Measurements from ENCODE around the gene GALNT17. TPM values are rescaled to one million over a fixed set of nuclear protein-coding genes. Genes with fewer than 3 reads are reported as not detected.

GALNT17 gene
- total RNA-seq, 1 donor from 2014 or later, result 3.9 TPM

DNA sequence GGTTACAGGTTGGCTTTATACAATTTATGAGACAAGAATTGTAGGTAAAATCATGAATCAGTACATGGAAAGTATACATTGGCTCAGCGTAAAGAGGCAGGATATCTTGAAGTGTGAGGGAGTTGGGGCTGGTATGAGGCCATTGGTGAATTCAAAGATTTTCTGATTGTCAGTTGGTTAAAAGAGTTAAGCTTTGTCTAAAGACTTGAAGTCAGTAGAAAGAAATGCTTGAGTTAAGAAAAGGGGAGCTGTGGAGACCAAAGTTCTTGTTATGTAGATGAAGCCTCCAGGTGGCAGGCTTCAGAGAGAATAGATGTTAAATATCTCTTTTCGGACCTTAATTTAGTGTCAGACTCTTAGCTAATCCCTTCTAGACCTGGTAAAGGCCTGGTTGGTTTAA is 341.0 kb downstream of the GALNT17 start:
- Mint-ChIP-seq H3K4me1 (ENCODE audit: low read depth) (no peaks in the 10 kb centered on the region), H3K4me3 (ENCODE audit: low read depth) (no peak overlapping the region), H3K27ac (no peak overlapping the region), H3K27me3 (peaks cover 6% of the 10 kb centered on the region), H3K9me3 (ENCODE audit: low read depth) (peaks cover 9% of the 10 kb centered on the region), H3K36me3 (ENCODE audit: insufficient read depth) (no peaks in the 10 kb centered on the region)
- TF ChIP-seq, protein P1, sequence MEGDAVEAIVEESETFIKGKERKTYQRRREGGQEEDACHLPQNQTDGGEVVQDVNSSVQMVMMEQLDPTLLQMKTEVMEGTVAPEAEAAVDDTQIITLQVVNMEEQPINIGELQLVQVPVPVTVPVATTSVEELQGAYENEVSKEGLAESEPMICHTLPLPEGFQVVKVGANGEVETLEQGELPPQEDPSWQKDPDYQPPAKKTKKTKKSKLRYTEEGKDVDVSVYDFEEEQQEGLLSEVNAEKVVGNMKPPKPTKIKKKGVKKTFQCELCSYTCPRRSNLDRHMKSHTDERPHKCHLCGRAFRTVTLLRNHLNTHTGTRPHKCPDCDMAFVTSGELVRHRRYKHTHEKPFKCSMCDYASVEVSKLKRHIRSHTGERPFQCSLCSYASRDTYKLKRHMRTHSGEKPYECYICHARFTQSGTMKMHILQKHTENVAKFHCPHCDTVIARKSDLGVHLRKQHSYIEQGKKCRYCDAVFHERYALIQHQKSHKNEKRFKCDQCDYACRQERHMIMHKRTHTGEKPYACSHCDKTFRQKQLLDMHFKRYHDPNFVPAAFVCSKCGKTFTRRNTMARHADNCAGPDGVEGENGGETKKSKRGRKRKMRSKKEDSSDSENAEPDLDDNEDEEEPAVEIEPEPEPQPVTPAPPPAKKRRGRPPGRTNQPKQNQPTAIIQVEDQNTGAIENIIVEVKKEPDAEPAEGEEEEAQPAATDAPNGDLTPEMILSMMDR (IDR thresholded peaks at IDR 0.05; ENCODE audit: unreplicated experiment), result no peak
- DNase-seq (ENCODE audit: low spot score, unreplicated experiment), result no peak

DNA sequence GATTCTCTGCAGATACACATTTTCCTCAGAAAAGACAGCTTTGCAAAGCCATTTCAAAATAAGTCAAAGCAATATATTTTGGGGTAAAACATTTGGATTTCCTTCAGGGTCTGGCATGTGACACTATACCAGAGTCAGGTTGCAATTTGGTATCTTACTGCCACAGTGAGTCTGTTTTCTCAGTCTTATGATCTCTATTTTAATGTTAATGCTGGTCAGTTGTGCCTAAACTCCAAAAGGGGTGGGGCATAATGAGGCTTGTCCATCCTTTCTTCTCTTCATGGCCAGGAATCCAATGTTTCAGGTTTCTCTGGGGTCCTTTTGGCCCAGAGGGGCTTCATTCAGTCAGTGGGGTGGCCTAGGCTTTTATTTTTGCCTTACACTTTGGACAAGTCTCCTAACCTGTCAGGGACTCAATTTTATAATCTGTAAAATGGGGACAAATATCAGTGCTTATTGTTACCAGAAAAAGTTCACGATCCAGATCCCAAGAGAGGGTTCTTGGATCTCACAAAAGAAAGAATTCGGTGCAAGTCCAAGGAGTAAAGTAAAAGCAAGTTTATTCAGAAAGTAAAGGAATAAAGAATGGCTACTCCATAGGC is 341.5 kb downstream of the GALNT17 start:
- no peak for DNase-seq (ENCODE audit: low spot score, unreplicated experiment)

DNA sequence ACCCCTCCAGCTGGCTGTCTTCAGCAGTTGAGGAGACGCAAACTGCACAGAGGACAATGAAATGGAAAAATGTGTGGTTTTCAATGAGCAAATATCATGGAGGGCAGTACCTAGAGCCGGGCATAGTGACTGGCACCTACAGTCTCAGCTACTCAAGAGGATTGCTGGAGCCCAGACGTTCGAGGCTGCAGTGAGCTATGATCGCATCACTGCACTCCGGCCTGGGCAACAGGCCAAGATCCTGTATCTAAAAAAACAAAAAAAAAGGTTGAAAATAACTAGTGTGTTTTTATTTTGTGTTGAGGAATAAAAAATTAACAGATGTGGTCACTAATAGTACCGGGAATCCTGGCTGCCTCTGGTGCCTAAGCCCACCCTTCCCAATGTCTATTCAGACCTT is 345.5 kb downstream of the GALNT17 start:
- no peak for DNase-seq (ENCODE audit: low spot score, unreplicated experiment)
- peaks cover 9% of the 10 kb centered on the region for H3K9me3 Mint-ChIP-seq (ENCODE audit: low read depth)
- H3K4me3 Mint-ChIP-seq (ENCODE audit: low read depth), result no peak overlapping the region
- H3K27ac Mint-ChIP-seq, result no peak overlapping the region
- H3K36me3 Mint-ChIP-seq (ENCODE audit: insufficient read depth), result no peaks in the 10 kb centered on the region
- H3K27me3 Mint-ChIP-seq, result peaks cover 7% of the 10 kb centered on the region
- H3K4me1 Mint-ChIP-seq (ENCODE audit: low read depth), result peaks cover 2% of the 10 kb centered on the region
- TF ChIP-seq, protein P1 (IDR thresholded peaks at IDR 0.05; ENCODE audit: unreplicated experiment), result no peak

More for the DNA sequence above, 341.5 kb downstream of the GALNT17 start:
- Mint-ChIP-seq H3K4me3 (ENCODE audit: low read depth) (no peak overlapping the region), H3K27me3 (peaks cover 6% of the 10 kb centered on the region), H3K9me3 (ENCODE audit: low read depth) (peaks cover 9% of the 10 kb centered on the region), H3K36me3 (ENCODE audit: insufficient read depth) (no peaks in the 10 kb centered on the region), H3K27ac (no peak overlapping the region), H3K4me1 (ENCODE audit: low read depth) (no peaks in the 10 kb centered on the region)
- TF ChIP-seq, protein P1 (IDR thresholded peaks at IDR 0.05; ENCODE audit: unreplicated experiment), result no peak

DNA sequence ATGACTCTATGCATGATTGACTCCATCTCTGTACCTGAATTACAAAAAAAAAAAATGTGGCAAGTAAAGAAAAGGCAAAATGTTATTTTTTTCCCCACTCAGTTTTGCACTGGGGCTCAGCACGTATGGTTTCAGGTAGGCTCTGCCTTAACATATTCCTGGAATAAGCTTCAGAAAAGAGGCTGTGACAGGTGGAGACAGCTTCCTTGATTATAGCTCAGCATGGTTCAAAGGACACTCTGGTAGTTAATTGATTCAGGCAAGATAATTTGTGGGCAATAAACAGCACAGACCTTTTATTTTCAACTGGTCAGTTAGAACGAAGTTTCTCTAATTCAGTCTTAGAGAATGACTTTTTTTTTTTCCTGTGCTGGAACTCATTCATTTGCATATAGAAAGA is 347.3 kb downstream of the GALNT17 start:
- Mint-ChIP-seq H3K36me3 (ENCODE audit: insufficient read depth) (no peaks in the 10 kb centered on the region), H3K4me3 (ENCODE audit: low read depth) (no peak overlapping the region), H3K27ac (no peak overlapping the region), H3K9me3 (ENCODE audit: low read depth) (peaks cover 5% of the 10 kb centered on the region), H3K27me3 (peaks cover 4% of the 10 kb centered on the region), H3K4me1 (ENCODE audit: low read depth) (peaks cover 2% of the 10 kb centered on the region)
- TF ChIP-seq, protein P1 (IDR thresholded peaks at IDR 0.05; ENCODE audit: unreplicated experiment), result no peak
- DNase-seq (ENCODE audit: low spot score, unreplicated experiment), result no peak

DNA sequence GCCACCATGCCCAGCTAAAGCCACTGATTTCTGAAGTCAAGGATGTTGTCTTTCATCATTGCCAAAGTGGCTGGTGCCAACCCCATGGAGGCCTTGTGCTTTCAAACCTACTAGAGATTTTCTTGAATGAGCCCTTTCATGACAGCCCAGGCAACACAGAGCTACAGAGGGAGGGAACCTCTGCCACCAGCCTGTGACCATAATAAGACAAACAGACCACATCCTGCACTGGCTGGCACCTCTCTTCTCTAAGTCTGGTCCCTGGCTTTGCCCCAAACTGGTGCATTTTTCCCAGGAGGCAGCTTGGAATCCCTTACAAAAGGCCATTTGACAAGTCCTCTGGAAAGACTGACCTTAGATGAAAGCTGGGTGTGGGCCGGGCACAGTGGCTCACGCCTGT is 348.8 kb downstream of the GALNT17 start:
- TF ChIP-seq, protein P1 (IDR thresholded peaks at IDR 0.05; ENCODE audit: unreplicated experiment), result no peak
- no peaks in the 10 kb centered on the region for H3K36me3 Mint-ChIP-seq (ENCODE audit: insufficient read depth)

More for the DNA sequence above, 348.8 kb downstream of the GALNT17 start:
- peaks cover 2% of the 10 kb centered on the region for H3K4me1 Mint-ChIP-seq (ENCODE audit: low read depth)
- H3K9me3 Mint-ChIP-seq (ENCODE audit: low read depth), result no peaks in the 10 kb centered on the region
- H3K27me3 Mint-ChIP-seq, result peaks cover 4% of the 10 kb centered on the region
- no peak for DNase-seq (ENCODE audit: low spot score, unreplicated experiment)
- H3K27ac Mint-ChIP-seq, result no peak overlapping the region
- no peak overlapping the region for H3K4me3 Mint-ChIP-seq (ENCODE audit: low read depth)

All from progenitor cell of endocrine pancreas (in vitro differentiated cells).